GM21576 (cell line): ENCODE data around the gene DACH1.

Experiments
- ATAC-seq: cut with Tn5 transposase; IDR thresholded peaks from one replicate; pipeline ENCODE4 v1.9.1; 2021; ENCODE audit warnings: mild to moderate bottlenecking, moderate library complexity; ENCODE audit not compliant: unreplicated experiment

The DACH1 gene

GRCh38 chr13:71513411-71514033, 353.5 kb downstream of the DACH1 start:
- ATAC-seq = no peak

GRCh38 chr13:71503781-71504180, 363.2 kb downstream of the DACH1 start:
- ATAC-seq = no peak

GRCh38 chr13:71499944-71500514, 367.0 kb downstream of the DACH1 start:
- no peak for ATAC-seq

- ATAC-seq = no peak
These were observed 367.8 kb downstream of the DACH1 start for GRCh38 chr13:71499235-71499634.

- ATAC-seq = no peak
These were observed 373.8 kb downstream of the DACH1 start for GRCh38 chr13:71493189-71493588.

GRCh38 chr13:71492346-71492871, 374.6 kb downstream of the DACH1 start:
- ATAC-seq = no peak

- no peak for ATAC-seq
These were observed 376.0 kb downstream of the DACH1 start for GRCh38 chr13:71491010-71491409.

- ATAC-seq = no peak
These were observed 378.0 kb downstream of the DACH1 start for GRCh38 chr13:71489041-71489440.

GRCh38 chr13:71488201-71488600, 378.8 kb downstream of the DACH1 start:
- ATAC-seq = no peak

GRCh38 chr13:71485913-71486312, 381.1 kb downstream of the DACH1 start:
- ATAC-seq = no peak

GRCh38 chr13:71483733-71484132, 383.3 kb downstream of the DACH1 start:
- ATAC-seq = no peak

- no peak for ATAC-seq
These were observed 385.5 kb downstream of the DACH1 start for GRCh38 chr13:71481501-71481900.

GRCh38 chr13:71481046-71481445, 386.0 kb downstream of the DACH1 start:
- ATAC-seq = no peak

- no peak for ATAC-seq
These were observed 389.3 kb downstream of the DACH1 start for GRCh38 chr13:71477735-71478134.

GRCh38 chr13:71474936-71475335, 392.1 kb downstream of the DACH1 start:
- ATAC-seq = no peak

GRCh38 chr13:71469626-71470025, 397.4 kb downstream of the DACH1 start:
- ATAC-seq = no peak

GRCh38 chr13:71464686-71465085, 402.3 kb downstream of the DACH1 start:
- ATAC-seq = no peak

- ATAC-seq = no peak
These were observed 405.1 kb downstream of the DACH1 start for GRCh38 chr13:71461892-71462291.

- ATAC-seq = no peak
These were observed 406.8 kb downstream of the DACH1 start for GRCh38 chr13:71460211-71460610.

GRCh38 chr13:71459708-71460107, 407.3 kb downstream of the DACH1 start:
- no peak for ATAC-seq

- ATAC-seq = no peak
These were observed 409.4 kb downstream of the DACH1 start for GRCh38 chr13:71457645-71458044.

GRCh38 chr13:71456136-71456535, 410.9 kb downstream of the DACH1 start:
- no peak for ATAC-seq

- ATAC-seq = no peak
These were observed 412.5 kb downstream of the DACH1 start for GRCh38 chr13:71454509-71454908.
